ENCODE results near the gene SARS2.
"Not testable (repeated sequence)": the region's sequence is repeated elsewhere in the genome, so short reads cannot be mapped to it uniquely, and the experiment has no call there.

Gene SARS2

GRCh38 chr19:38890686-38891085, 39.9 kb downstream of the SARS2 start:
- DNase-seq = no peak

- no peak for DNase-seq
Observed at GRCh38 chr19:38889803-38890202, 40.8 kb downstream of the SARS2 start.

- no peak for DNase-seq
Observed at GRCh38 chr19:38888876-38889275, 41.7 kb downstream of the SARS2 start.

- DNase-seq = not testable (repeated sequence)
Observed at GRCh38 chr19:38884691-38885090, 45.9 kb downstream of the SARS2 start.

GRCh38 chr19:38883286-38883685, 47.3 kb downstream of the SARS2 start:
- no peak for DNase-seq

- DNase-seq = no peak
Observed at GRCh38 chr19:38880882-38881609, 49.5 kb downstream of the SARS2 start.

- DNase-seq = no peak
Observed at GRCh38 chr19:38880076-38880881, 50.3 kb downstream of the SARS2 start.

GRCh38 chr19:38879400-38879751, 51.2 kb downstream of the SARS2 start:
- DNase-seq = no peak

GRCh38 chr19:38878575-38879399, 51.8 kb downstream of the SARS2 start:
- DNase-seq = no peak

- no peak for DNase-seq
Observed at GRCh38 chr19:38877781-38878574, 52.6 kb downstream of the SARS2 start, which contains the start of gene RINL. Gene RINL (minus strand): TSS chr19:38878275. CDS start chr19:38876742, 1,533 bp downstream.

- DNase-seq = no peak
Observed at GRCh38 chr19:38875656-38876395, 54.7 kb downstream of the SARS2 start.

- DNase-seq = not testable (repeated sequence)
Observed at GRCh38 chr19:38873400-38873799, 57.2 kb downstream of the SARS2 start.

GRCh38 chr19:38870612-38871011, 60.0 kb downstream of the SARS2 start:
- no peak for DNase-seq

GRCh38 chr19:38869836-38870607, 60.5 kb downstream of the SARS2 start:
- peak; percentile 82 for DNase-seq

GRCh38 chr19:38869160-38869835, 61.3 kb downstream of the SARS2 start:
- DNase-seq = no peak

GRCh38 chr19:38868551-38868950, 62.0 kb downstream of the SARS2 start:
- DNase-seq = no peak

GRCh38 chr19:38867171-38867780, 63.3 kb downstream of the SARS2 start:
- no peak for DNase-seq
